HCT116 (cell line): ENCODE data around the gene INPP5D.

Experiments
- POLR2A ChIP-seq: IDR thresholded peaks from 2 replicates; pipeline ENCODE4 v1.7.0; 2011; ENCODE audit warnings: borderline replicate concordance; ENCODE audit not compliant: insufficient read depth, insufficient read length; ENCODE audit errors: extremely low read depth
- RAD21 ChIP-seq: IDR thresholded peaks from 2 replicates; pipeline ENCODE4 v1.6.1; 2012; ENCODE audit warnings: low read depth, mild to moderate bottlenecking

DNA sequence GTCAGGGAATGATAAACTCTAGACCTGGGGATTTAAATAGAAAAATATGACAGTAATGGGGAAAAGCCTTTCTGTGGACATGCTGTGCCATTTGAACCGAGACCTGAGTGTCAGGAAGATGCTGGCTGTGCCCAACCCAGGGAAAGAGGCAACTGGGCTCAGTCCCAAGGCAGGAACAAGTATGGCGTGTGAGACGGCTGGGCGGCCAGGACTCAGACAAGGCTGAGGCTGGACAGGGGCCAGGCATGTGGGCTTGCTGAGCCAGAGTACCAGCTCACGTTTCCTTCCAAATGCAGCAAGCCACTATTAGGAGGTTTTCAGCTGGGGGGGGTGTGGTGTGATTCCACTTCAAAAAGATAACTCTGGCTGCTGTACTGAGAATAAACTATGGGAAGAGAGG, 92.4 kb downstream of the INPP5D start:
- TF ChIP-seq POLR2A = no peak
- TF ChIP-seq RAD21 = no peak
